GM12878 (cell line): ENCODE data around the gene CRB1.

ENCODE experiments used
- CEBPZ ChIP-seq: fragments of 150-350 bp; IDR thresholded peaks from 2 replicates; pipeline ENCODE4 v1.6.1; 2016; ENCODE audit warnings: low read depth, low read length
- ETV6 ChIP-seq, 2 experiments: fragments of 450-650 bp in 1 of 2; IDR thresholded peaks in 1 of 2; conservative IDR thresholded peaks in 1 of 2; 2 replicates each; pipeline ENCODE4 v1.6.1; 2014; ENCODE audit warnings: antibody characterized with exemption in 1 of 2, borderline replicate concordance in 1 of 2, low read depth in 1 of 2, mild to moderate bottlenecking in 1 of 2, moderate library complexity in 1 of 2
- EZH2 ChIP-seq: IDR thresholded peaks from 2 replicates; pipeline ENCODE4 v1.6.1; 2012; ENCODE audit warnings: low read depth, mild to moderate bottlenecking, control low read depth, inconsistent platforms, low read length, borderline replicate concordance; ENCODE audit not compliant: control insufficient read depth
- FOS ChIP-seq: IDR thresholded peaks from 3 replicates; pipeline ENCODE4 v1.6.1; 2011; ENCODE audit warnings: borderline replicate concordance; ENCODE audit not compliant: insufficient read length; ENCODE audit errors: extremely low read depth
- GABPA ChIP-seq: IDR thresholded peaks from 2 replicates; pipeline ENCODE4 v1.6.1; 2014; ENCODE audit warnings: antibody characterized with exemption, low read depth, mild to moderate bottlenecking, inconsistent platforms
- HDAC2 ChIP-seq: fragments of 200-600 bp; sonication (generic); IDR thresholded peaks from 2 replicates; pipeline ENCODE4 v1.6.1; 2017
- MEF2B ChIP-seq: fragments of 450-650 bp; IDR thresholded peaks from 2 replicates; pipeline ENCODE4 v1.6.1; 2018; ENCODE audit warnings: mild to moderate bottlenecking, moderate library complexity; ENCODE audit not compliant: partially characterized antibody, poor library complexity, severe bottlenecking
- MTA2 ChIP-seq: fragments of 450-650 bp; IDR thresholded peaks from 2 replicates; pipeline ENCODE4 v1.6.1; 2016; ENCODE audit warnings: low read depth, mild to moderate bottlenecking, moderate library complexity
- POLR2A ChIP-seq: IDR thresholded peaks from 2 replicates; pipeline ENCODE4 v1.6.1; 2011; ENCODE audit warnings: low read depth, mild to moderate bottlenecking, low read length
- RAD21 ChIP-seq: IDR thresholded peaks from 2 replicates; pipeline ENCODE4 v1.6.1; 2011; ENCODE audit warnings: mild to moderate bottlenecking, low read depth, low read length, moderate library complexity; ENCODE audit not compliant: insufficient read depth
- ZNF687 ChIP-seq: fragments of 450-650 bp; IDR thresholded peaks from 2 replicates; pipeline ENCODE4 v1.6.1; 2017; ENCODE audit warnings: mild to moderate bottlenecking, moderate library complexity
- ZZZ3 ChIP-seq: IDR thresholded peaks from 2 replicates; pipeline ENCODE4 v1.6.1; 2011; ENCODE audit warnings: low read depth; ENCODE audit not compliant: control insufficient read depth, insufficient read length

- TF ChIP-seq GABPA = no peak
- no peak for TF ChIP-seq FOS
- no peak for TF ChIP-seq RAD21
- TF ChIP-seq ZZZ3 = no peak
- TF ChIP-seq ETV6 (conservative IDR thresholded peaks at IDR 0.05 in 1 of 2, IDR thresholded peaks at IDR 0.05 in 1 of 2; ENCODE audit: borderline replicate concordance in 1 of 2, low read depth in 1 of 2) = no peak
- TF ChIP-seq POLR2A = no peak
- no peak for TF ChIP-seq ZNF687
- no peak for TF ChIP-seq HDAC2
- no peak for TF ChIP-seq CEBPZ
- no peak for TF ChIP-seq EZH2
- TF ChIP-seq MEF2B = no peak
- TF ChIP-seq MTA2 = no peak
Observed at GRCh38 chr1:197333041-197333440, 65.0 kb downstream of the CRB1 start.
